NOMO-1 treated with DMSO at 0.1 percent for 48 hours (cell line): Measurements from ENCODE around the gene GNG3.
A peak's percentile ranks its signal among the peaks of the same experiment; 100 is the strongest.
"Not testable (repeated sequence)": the region's sequence is repeated elsewhere in the genome, so short reads cannot be mapped to it uniquely, and the experiment has no call there.

Source experiments
- DNase-seq: peaks from one replicate; lab custom pipeline; 2025; ENCODE audit not compliant: unreplicated experiment; lab: John Stamatoyannopoulos, UW

The GNG3 gene

DNA sequence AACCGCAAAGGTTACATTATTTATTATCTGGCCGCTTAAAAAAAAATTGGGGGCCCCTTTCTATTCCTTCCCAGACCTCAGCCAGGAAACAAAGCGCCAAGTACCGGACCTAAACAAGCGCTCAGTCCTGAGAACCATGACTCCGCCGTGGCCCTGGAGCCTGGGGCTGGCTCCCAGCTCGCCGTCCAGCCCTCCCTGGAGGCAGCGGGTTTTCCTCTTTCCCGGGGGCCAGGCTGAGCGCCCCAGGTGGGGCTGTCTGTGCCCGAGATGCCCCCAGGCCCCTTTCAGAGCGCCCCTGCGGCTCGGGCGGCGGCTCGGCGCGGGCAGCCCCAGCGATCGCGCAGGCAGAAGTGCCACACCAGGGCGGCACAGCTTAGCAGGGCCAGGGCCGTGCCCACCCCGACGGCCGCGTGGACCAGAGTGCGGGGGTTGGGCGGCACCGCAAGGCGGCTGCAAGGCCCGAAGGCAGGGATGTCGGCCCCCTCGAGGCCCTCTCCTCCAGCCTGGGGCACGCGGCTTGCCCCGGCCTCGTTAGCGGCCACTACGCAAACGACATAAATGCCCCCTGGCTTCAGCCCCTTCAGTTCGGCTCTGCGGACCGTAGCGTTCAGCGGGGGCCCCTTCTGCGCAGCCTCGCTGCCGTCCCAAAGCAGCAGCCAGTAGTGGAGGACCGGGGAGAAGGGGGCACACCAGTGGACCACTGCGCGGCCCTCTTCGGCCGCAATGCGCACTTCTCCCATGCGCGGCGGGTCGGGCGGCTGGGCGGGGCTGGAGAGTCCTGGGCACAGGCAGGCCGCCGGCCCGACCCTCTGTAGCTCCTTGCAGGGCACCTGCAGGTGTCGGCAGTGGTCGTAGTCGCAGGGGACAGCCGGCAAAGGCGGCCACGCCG lies 19.7 kb upstream of the GNG3 start:
- no peak for DNase-seq

DNA sequence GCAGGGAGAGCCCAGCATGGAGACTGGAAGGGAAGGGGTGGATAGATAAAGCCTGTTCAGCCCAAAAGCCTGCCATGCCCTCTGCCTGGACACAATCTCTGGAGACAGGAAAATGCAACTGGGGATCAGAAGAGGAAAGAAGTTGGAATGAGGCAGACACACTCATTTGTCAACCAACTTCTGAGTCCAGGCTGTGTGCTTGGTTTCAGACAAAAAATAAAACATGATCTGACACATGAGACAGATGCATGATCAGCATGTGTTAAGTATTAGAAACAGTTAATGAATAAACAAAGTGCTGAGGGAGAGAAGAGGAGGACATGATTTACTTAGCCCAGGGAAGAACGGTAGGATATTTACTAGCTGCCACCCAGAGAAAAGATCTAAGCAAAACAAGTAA lies 19.0 kb upstream of the GNG3 start:
- no peak for DNase-seq

DNA sequence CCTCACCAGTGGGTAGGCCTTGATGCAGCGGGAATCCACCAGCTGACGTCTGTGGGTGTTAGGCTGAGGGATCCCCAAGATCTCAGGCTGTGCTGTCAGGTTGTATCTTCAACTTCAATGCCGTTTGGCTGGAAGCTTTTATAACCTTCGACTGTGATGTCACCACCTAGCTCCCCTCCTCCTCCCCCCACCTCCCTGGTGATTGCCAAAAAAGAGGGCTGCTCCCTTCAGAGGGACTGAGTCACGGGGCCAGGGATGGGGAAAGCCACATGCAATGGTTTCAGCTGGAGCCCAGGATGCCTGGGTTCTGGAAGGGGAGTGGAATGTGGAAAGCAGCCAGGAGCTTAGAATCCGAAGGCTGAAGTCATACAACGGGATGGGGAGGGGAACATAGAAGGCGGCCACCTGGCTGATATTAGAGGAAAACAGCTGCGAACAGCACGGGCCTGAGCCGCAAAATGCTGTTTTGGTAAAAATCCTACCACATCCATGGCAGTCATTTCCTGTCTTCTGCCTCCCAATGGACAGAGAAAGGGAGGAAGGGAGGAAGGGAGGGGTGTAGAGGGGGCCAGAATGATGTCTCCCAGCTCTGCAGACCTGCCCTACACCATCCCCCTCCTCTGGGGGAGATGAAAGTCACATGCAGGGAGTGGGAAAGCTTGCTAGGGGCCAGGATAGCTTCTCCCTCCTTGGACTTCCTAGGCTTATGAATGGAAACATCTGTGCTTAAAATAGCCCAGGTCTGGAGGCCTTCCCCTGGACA lies 17.9 kb upstream of the GNG3 start, which contains the start of gene LRRN4CL:
Gene LRRN4CL (minus strand): TSS at position 110 of the 763 bp plus-strand sequence. CDS start 1,022 bp downstream, outside the sequence.
- DNase-seq = no peak

DNA sequence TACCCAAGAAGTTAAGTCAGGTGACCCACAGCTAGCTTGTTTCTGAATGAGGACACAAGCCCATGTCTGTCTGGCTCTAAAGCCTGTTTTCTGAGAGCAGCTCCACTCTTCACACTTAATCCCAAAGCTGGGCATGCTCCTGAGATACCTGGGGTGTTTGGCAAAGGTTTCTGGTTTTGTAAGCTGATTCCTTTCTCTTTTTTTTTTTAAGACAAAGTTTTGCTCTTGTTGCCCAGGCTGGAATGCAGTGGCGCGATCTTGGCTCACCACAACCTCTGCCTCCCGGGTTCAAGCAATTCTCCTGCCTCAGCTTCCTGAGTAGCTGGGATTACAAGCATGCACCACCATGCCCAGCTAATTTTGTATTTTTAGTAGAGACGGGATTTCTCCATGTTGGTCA lies 13.9 kb upstream of the GNG3 start:
- not testable (repeated sequence) for DNase-seq

DNA sequence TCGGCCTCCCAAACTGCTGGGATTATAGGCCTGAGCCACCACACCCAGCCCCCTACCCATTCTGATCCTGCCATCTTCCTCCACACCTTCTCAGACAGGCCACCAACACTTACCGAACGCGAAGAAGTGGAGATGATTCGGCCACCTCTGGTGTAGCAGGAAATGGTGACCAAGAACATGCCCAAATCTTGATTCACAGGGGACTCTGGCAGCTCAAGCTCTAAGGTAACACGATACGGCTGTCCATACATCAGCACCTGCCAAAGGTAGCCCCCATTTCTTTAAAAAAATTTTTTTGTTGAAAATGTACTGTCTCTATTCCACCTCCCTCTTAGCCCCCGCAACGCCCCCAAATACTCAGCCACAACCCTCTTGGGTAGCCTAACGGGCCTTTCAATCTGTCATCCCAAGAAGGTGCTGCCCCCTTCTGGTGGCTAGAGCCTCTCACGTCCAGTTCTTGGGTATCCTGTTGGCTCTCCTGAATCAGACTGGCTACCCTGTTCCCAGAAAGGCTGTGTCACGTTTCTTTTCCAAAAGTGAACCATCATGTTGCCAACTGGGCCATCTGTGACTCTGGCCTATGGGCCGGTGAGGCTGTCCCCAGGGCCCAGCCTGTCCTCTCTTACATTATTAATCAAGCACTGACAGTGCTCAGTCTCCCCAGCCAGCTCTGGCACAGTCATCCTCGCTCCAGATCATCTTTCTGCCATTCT lies 12.9 kb upstream of the GNG3 start:
- peak; percentile 57 for DNase-seq

DNA sequence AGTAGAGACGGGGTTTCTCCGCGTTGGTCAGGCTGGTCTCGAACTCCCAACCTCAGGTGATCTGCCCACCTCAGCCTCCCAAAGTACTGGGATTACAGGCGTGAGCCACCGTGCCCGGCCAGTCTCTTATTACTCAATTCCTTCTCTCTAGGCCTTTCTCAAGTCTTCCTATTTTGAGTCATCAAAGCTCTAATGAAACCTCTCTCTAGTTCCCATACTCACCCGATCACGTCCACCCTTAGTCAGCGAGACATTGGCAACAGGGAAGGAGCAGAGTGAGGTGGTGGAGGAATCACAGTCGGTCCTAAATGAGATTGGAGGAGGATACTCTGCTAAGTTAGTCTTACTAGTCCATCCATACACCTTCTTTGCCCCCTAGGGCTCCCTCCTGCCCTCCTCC lies 5.2 kb upstream of the GNG3 start:
- DNase-seq = no peak

DNA sequence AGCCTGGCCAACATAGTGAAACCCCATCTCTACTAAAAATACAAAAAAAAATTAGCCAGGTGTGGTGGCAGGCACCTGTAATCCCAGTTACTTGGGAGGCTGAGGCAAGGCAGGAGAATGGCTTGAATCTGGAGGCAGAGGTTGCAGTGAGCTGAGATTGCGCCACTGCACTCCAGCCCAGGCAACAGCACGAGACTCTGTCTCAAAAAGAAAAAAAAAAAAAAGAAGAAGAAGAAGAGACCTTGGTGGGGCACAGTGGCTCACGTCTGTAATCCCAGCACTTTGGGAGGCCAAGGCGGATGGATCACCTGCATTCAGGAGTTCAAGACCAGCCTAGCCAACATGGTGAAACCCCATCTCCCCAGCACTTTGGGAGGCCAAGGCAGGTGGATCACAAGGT lies 3.6 kb upstream of the GNG3 start:
- DNase-seq = not testable (repeated sequence)

DNA sequence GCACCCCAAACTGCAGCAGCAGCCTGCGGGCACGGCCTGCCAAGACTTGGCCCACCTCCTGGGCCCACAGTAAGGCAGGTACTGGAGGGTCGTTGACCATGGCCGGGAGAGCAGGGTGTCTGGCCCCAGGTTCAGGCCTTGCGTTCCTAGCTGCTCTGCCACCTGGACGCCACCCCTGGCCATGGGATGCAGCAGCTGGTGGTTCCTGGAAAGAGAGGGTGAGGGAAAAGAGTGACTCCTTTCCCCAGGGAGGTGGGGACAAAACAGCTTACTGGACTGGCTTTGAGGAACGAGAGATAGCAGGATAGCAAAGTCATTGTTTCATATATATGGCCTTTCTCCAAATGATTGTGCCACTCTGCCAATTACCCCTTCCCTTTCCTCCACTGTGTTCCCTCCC lies 2.1 kb upstream of the GNG3 start:
- DNase-seq = no peak

DNA sequence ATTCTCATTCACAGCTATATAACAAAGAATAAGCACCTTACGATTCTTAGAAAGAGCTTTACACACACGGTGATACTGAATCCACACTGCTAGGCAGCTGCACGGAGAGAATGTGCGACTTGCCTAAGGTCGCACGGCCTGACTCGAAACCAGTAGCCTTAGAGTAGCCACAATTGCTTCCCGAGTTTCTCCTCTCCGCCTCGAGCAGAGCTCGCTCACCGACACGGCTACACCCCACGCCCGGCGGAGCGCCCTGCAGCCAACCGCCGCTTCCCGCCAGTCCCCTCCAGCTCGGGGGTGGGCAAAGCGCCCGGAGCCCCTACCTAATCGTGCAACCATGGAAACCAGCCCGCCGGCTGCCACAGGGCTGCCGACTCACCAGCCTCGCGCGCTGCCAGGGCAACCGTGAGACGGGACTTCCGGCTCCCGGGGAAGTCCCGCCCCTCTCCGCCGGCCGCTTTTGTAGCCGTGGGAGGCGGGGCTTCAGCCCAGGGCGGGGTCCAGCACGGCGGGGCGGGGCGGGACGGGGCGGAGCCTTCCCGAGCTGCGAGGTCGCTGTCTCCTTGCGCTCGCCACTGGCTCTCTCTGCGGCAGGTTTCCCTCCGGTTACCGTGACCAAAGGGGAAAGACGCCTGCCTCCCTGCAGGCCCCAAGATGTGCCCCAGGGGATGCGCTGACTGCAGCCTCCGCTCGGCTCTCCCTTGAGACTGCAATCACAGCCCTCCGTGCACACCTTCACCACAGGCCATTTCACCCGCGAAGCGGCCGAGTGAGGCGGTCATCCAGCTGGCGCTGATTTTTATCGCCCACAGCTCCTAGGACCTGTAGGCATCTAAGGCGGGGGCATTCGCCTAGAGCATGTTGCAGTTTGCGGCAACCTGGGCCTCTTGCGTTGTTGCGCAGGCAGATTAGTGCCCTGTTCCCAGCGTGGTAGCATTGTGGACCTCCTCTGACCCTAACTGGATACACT lies 1.3 kb upstream of the GNG3 start:
- peak; percentile 85 for DNase-seq

DNA sequence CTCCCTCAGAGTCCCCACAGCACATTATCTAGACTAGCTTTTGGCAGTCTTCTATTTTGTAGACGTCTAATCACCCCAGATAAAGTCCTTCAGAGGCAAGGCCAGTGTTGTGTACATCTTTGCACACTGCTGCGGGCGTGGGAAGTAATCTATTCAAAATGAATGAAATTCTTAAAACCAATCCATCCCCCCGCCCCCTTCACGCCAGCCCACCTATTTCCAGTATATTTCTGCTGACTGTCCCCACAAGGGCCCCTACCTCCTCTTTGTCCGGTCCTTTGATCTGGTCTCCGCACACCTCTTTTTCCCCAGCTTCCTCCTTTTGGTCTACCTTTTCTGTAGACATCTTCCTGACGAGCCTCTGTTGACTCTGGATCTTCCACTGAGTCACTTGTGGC lies 627 bp upstream of the GNG3 start:
- DNase-seq = no peak

DNA sequence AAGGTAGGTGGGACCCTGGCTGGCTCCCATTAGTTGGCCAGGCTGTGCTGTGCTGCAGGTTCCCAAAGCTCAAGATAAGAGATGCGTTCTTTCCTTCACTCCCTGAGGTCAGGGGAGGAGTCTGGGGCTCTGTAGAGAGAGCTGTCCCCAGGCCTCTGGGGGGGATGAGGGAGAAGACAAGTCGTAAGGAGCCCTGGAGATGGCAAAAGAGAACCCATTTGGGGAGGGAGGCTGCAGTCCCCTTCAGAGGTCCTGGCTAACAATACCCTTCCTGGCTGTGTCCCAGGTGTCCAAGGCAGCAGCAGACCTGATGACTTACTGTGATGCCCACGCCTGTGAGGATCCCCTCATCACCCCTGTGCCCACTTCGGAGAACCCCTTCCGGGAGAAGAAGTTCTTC lies 916 bp downstream of the GNG3 start:
- DNase-seq = no peak

DNA sequence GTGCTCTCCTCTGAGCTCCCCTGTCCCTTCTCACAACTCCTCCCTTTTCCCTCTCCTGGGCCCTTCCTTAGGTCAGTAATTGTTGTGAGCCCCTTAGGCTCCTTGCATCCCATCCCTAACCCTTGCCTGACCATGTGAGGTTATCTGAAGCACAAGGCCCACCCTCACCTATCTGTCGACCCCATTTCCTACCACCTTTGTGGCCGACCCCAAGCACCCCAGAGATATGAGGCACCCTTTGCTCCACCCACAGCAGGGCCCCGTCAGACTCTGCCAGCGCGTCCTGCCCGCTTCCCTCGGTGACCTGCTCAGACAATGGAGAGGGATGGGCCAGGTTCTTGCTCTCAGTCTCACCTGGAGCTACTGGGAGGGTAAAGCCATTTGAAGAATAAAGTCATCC lies 1.3 kb downstream of the GNG3 start:
- DNase-seq = no peak

DNA sequence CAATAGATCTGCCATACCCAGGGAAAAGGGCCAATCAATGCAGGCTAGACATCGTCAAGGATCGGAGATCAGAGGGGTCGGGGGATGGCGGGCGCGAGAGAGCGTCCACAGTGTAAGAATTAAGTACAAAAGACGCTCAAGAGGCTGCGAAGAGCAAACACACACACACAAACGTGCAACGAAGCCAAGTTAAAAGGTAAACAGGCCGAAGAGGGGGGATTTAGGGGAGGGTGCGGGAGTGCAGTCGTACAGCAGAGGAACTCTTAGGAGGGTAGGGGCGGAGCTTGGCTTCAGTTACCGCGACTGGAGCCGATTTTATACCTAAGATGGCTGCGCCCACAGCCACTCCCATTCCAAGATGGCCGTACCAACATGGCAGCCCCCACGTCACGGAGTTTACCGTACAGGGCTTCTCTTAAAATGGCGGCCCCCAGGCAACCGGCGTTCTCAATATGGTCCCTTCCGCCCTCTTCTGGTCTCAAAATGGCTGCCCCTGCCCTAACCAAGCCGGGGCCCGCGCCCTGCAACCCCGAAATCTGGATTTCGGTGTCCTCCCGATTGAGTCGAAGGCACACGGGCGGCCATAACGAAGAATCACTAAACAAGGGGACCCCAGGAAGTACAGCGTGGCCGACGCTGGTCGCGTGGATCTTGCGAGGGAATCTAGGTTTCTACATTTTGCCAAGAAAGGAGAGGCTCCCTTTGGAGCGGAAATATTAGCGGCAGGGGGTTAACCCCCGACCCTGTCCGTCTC lies 1.9 kb downstream of the GNG3 start:
- DNase-seq = peak; percentile 99

DNA sequence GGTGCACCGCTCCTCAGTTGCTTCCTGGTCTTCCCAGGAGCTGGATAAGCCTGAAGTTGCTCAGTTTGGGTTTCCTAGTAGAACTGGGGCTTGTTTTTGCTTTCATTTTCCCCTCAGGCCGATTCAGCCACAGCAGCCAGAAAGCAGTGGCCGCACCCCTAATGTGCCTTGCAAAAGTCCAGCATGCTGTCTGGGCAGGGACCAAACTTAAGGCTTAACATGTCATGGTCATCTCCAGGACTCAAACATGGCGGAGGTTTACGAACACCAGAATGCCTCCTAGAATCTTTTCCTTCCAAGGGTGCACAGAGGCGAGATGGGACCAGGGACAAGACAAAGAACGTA lies 2.5 kb downstream of the GNG3 start:
- no peak for DNase-seq

DNA sequence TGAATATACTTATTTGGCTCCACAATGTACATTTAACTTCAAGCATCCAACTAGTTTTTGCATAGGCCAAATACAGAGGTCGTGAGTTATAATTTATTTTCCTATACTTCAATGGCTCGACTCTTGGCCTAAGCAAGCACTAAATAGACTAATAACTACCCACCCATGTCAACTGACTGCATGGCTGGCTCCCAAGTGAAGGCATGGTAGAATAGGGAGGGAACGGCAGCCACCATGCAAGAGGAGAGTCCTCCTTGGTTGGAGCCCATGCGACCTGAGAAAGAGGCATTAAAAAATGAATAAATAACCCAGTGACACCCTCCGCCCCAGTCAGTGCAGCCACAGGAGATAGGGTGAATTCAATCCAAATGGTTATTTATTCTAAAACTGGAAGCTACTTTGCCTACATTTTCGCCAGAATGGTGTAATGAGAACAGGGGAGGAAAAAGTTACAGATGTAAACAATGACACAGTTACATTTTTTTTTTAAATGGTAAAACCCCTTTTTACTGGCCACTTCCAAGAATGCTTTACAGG lies 4.9 kb downstream of the GNG3 start:
- no peak for DNase-seq

DNA sequence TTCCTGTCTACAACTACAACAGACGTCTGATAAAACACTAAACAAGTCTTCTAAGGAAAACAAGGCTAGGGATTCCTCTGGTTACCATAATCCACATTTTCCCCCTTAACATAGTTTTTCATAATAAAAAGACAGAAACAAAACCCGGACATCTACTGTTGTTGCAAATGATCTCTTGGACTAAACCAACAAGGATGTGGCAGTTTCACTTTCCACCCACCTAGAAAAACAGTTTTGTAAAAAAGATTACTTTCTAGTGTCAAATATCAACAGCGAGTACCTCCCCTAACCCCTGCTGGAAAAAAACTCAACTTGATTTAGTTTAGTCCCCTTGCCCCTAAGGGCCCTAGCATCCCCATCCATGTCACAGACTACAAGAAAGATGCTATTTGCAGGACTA lies 5.4 kb downstream of the GNG3 start:
- no peak for DNase-seq

DNA sequence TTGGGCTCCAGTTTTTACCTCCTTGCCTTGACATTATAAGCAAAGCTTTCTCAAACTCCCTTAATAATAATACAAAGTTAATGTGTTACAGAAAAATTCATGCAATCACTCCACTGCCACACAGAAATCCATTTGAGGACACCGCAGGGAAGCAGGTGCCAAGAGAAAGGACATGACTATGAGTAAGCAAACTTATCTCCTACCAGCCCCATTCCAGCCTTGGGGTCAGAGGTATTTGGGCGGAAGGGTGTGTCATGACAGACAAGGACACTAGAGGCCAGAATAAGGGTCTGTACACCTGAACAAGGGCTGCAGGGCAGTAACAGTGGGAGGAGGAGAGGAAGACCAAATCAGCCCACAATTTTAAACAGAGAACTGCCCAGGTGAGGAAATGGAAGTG lies 5.9 kb downstream of the GNG3 start:
- DNase-seq = no peak

DNA sequence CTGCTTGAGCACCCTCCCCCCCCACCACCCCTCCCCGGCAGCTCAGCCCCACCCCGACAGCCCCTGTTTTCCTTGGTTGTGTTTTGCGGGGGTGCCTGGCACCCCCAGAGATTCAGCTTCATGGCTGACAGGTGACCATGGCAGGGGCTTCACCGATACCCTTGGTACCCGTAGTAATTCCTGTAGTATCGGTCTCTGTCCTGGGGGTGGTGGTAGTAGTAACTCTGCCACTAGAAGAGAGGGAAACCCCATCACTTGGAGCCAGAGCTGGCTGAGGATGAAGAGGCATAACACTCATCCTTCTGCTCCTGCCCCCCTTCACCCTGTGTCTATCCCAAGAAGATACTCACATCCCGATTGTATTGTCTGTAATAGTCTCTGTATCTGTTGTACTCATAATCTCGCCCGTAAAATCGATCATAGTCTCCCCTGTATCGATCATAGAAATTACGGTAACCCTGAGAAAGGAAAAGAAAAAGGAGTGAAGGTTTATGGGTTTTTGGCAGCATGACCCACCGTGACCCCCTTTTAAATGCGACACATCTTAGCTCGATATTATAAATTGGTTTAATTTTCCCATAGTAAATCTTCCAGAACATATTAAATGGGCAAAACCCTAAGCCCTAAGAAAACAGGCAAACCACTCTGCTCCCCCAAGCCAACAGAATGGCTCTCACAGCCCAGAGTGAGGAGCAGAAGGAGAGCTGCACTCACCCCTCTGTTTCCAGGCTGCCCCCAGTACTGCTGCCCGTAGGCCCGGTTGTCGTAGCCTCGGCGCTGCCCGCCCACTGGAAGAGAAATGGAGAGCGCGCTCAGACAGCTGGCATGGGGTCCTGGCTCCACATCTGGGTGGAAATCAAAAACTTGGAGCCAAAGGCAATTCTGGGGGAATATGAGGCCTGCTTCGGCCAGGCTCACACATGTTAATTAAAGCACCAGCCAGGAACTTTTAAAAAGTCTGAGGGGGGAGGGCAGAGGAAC lies 8.0 kb downstream of the GNG3 start:
- DNase-seq = no peak
